MM.1S (cell line): ENCODE measurements around the gene MEIS2.

Source experiments
- DNase-seq: peaks from one replicate; pipeline ENCODE4 v3.0.0-alpha.2; 2015
- H2AFZ ChIP-seq: fragments of 300-600 bp; sonication (generic); 2 replicates; pipeline ENCODE4 v1.6.0; 2016; ENCODE audit warnings: antibody characterized with exemption, low read length
- H3F3A ChIP-seq: fragments of 300-600 bp; sonication (generic); 2 replicates; pipeline ENCODE4 v1.6.1; 2016; ENCODE audit warnings: mild to moderate bottlenecking, antibody characterized with exemption, low read length, moderate library complexity, mixed read lengths; ENCODE audit not compliant: insufficient read depth
- H3K27ac ChIP-seq: fragments of 300-600 bp; sonication (generic); 2 replicates; pipeline ENCODE4 v1.5.1; 2016; ENCODE audit warnings: mild to moderate bottlenecking, low read length
- H3K27me3 ChIP-seq: fragments of 300-600 bp; sonication (generic); replicated peaks from 2 replicates; pipeline ENCODE4 v1.6.0; 2016; ENCODE audit warnings: low read length; ENCODE audit not compliant: insufficient read depth
- H3K36me3 ChIP-seq: fragments of 300-600 bp; sonication (generic); replicated peaks from 2 replicates; pipeline ENCODE4 v1.6.1; 2016; ENCODE audit warnings: mild to moderate bottlenecking, low read length, mixed read lengths; ENCODE audit not compliant: insufficient read depth
- H3K4me1 ChIP-seq: fragments of 300-600 bp; sonication (generic); 2 replicates; pipeline ENCODE4 v1.6.1; 2016; ENCODE audit warnings: low read length, mixed read lengths
- H3K4me2 ChIP-seq: fragments of 300-600 bp; sonication (generic); 2 replicates; pipeline ENCODE4 v1.6.0; 2016; ENCODE audit warnings: low read depth, low read length
- H3K4me3 ChIP-seq: fragments of 300-600 bp; sonication (generic); 2 replicates; pipeline ENCODE4 v1.5.1; 2016; ENCODE audit warnings: low read length, mixed read lengths
- H3K79me2 ChIP-seq: fragments of 300-600 bp; sonication (generic); 2 replicates; pipeline ENCODE4 v1.6.1; 2016; ENCODE audit warnings: mixed run types, low read length, mixed read lengths
- H3K9ac ChIP-seq: fragments of 300-600 bp; sonication (generic); 2 replicates; pipeline ENCODE4 v1.6.1; 2016; ENCODE audit warnings: low read length, mixed read lengths
- H3K9me2 ChIP-seq: fragments of 300-600 bp; sonication (generic); replicated peaks from 2 replicates; pipeline ENCODE4 v1.6.1; 2016; ENCODE audit warnings: mild to moderate bottlenecking, low read length, mixed read lengths; ENCODE audit not compliant: insufficient read depth
- H3K9me3 ChIP-seq: fragments of 300-600 bp; sonication (generic); replicated peaks from 2 replicates; pipeline ENCODE4 v1.6.1; 2016; ENCODE audit warnings: mild to moderate bottlenecking, low read length, mixed read lengths; ENCODE audit not compliant: insufficient read depth
- H4K20me1 ChIP-seq: fragments of 300-600 bp; sonication (generic); 2 replicates; pipeline ENCODE4 v1.6.1; 2016; ENCODE audit warnings: mild to moderate bottlenecking, low read length, moderate library complexity, mixed read lengths; ENCODE audit not compliant: insufficient read depth
- CTCF ChIP-seq: fragments of 300-600 bp; sonication (generic); IDR thresholded peaks from 2 replicates; pipeline ENCODE4 v1.5.1; 2016; ENCODE audit warnings: antibody characterized with exemption, low read length, mixed read lengths
- EZH2 ChIP-seq: fragments of 300-600 bp; sonication (generic); optimal IDR thresholded peaks from 2 replicates; pipeline ENCODE3; 2017; ENCODE audit warnings: low read depth, mild to moderate bottlenecking, antibody characterized with exemption, low read length, mixed read lengths
- EZH2phosphoT487 ChIP-seq: fragments of 300-600 bp; sonication (generic); IDR thresholded peaks from 2 replicates; pipeline ENCODE4 v1.6.1; 2018; ENCODE audit warnings: antibody characterized with exemption, low read length

MEIS2 gene

GRCh38 chr15:37135225-37135624 lies 34.9 kb upstream of the MEIS2 start:
- no peaks in the 10 kb centered on the region for H3K36me3 ChIP-seq
- peaks cover 5% of the 10 kb centered on the region for H3K27me3 ChIP-seq
- H3K4me2 ChIP-seq, result no peak overlapping the region
- H3K9me2 ChIP-seq, result no peaks in the 10 kb centered on the region
- no peak for TF ChIP-seq EZH2phosphoT487
- TF ChIP-seq CTCF, result peak; percentile 38
- TF ChIP-seq EZH2, result no peak
- no peak overlapping the region for H3K27ac ChIP-seq
- H2AFZ ChIP-seq, result no peak overlapping the region
- peak; percentile 28 for DNase-seq
- H3K4me1 ChIP-seq, result peaks cover 14% of the 10 kb centered on the region
- H3K9ac ChIP-seq, result no peak overlapping the region
- H3K9me3 ChIP-seq, result no peaks in the 10 kb centered on the region
- H3F3A ChIP-seq, result peaks cover 3% of the 10 kb centered on the region; the same call in 1 of the 2 replicates
- no peak overlapping the region for H3K4me3 ChIP-seq
- no peaks in the 10 kb centered on the region for H4K20me1 ChIP-seq
- no peaks in the 10 kb centered on the region for H3K79me2 ChIP-seq

GRCh38 chr15:37134699-37135131 lies 34.4 kb upstream of the MEIS2 start:
- H3F3A ChIP-seq, result peaks cover 3% of the 10 kb centered on the region; the same call in 1 of the 2 replicates
- H3K4me3 ChIP-seq, result no peak overlapping the region
- H3K27ac ChIP-seq, result no peak overlapping the region
- peak overlapping the region; percentile 37; the same call in 1 of the 2 replicates for H3K4me2 ChIP-seq
- H3K9ac ChIP-seq, result no peak overlapping the region
- no peaks in the 10 kb centered on the region for H3K36me3 ChIP-seq
- TF ChIP-seq CTCF, result peak; percentile 59
- no peak for TF ChIP-seq EZH2phosphoT487
- no peaks in the 10 kb centered on the region for H3K9me3 ChIP-seq
- H3K27me3 ChIP-seq, result peaks cover 5% of the 10 kb centered on the region
- H3K9me2 ChIP-seq, result no peaks in the 10 kb centered on the region
- peaks cover 14% of the 10 kb centered on the region for H3K4me1 ChIP-seq
- H2AFZ ChIP-seq, result no peak overlapping the region
- H4K20me1 ChIP-seq, result no peaks in the 10 kb centered on the region
- DNase-seq, result peak; percentile 16
- H3K79me2 ChIP-seq, result no peaks in the 10 kb centered on the region

- DNase-seq, result no peak
- TF ChIP-seq CTCF (no peak), EZH2 (no peak), EZH2phosphoT487 (no peak)
- H3K9me2 ChIP-seq, result no peaks in the 10 kb centered on the region
- no peaks in the 10 kb centered on the region for H4K20me1 ChIP-seq
- no peak overlapping the region for H3K27ac ChIP-seq
- no peak overlapping the region for H3K9ac ChIP-seq
- H3K4me2 ChIP-seq, result peak overlapping the region; percentile 37; the same call in 1 of the 2 replicates
- H3K79me2 ChIP-seq, result no peaks in the 10 kb centered on the region
- H3K36me3 ChIP-seq, result no peaks in the 10 kb centered on the region
- peaks cover 5% of the 10 kb centered on the region; the same call in 1 of the 2 replicates for H3K27me3 ChIP-seq
- no peaks in the 10 kb centered on the region for H3K9me3 ChIP-seq
- H2AFZ ChIP-seq, result no peak overlapping the region
- H3K4me3 ChIP-seq, result no peak overlapping the region
- H3K4me1 ChIP-seq, result peaks cover 14% of the 10 kb centered on the region
- peaks cover 3% of the 10 kb centered on the region; the same call in 1 of the 2 replicates for H3F3A ChIP-seq
These were observed 33.9 kb upstream of the MEIS2 start for GRCh38 chr15:37134244-37134643.
